IMR-90 (cell line): Measurements from ENCODE around the gene NTMT1. TPM values are rescaled to one million over a fixed set of nuclear protein-coding genes. Genes with fewer than 3 reads are reported as not detected.

Experiments used
- ATAC-seq: fragments of 200-7000 bp; cut with Tn5 transposase; 2 replicates; pipeline ENCODE4 v1.9.1; 2020; ENCODE audit warnings: low read depth, mild to moderate bottlenecking, moderate library complexity
- BruUV-seq: library from RNA; stranded (reverse); fragments of 400-500 nt; replicated peaks from 2 replicates; lab custom pipeline; 2021; lab: Mats Ljungman, UMichigan
- CTCF ChIA-PET: fragments of 300-600 bp; formaldehyde crosslinking; extraction: SDS; loops from one replicate; lab custom pipeline; 2021; ENCODE audit warnings: antibody characterized with exemption; lab: Yijun Ruan, JAX
- POLR2A ChIA-PET: fragments of 300-600 bp; sonication (Branson Sonifier 250); formaldehyde crosslinking; loops from one replicate; lab custom pipeline; 2022; ENCODE audit warnings: antibody characterized with exemption; ENCODE audit not compliant: unreplicated experiment; lab: Charles Lee
- DNase-seq: peaks from one replicate; pipeline ENCODE4 v3.0.0; 2013
- H2AFZ ChIP-seq: replicated peaks from 2 replicates; pipeline ENCODE3; 2013; ENCODE audit warnings: low read length, mild to moderate bottlenecking; ENCODE audit not compliant: poor library complexity
- H2AK5ac ChIP-seq: 2 replicates; pipeline ENCODE4 v1.6.1; 2013; ENCODE audit warnings: low read depth, low read length, inconsistent platforms
- H2AK9ac ChIP-seq: replicated peaks from 2 replicates; pipeline ENCODE3; 2013; ENCODE audit warnings: mild to moderate bottlenecking, low read depth, low read length, moderate library complexity; ENCODE audit not compliant: poor library complexity
- H2BK120ac ChIP-seq: 2 replicates; pipeline ENCODE4 v1.6.1; 2013; ENCODE audit warnings: low read depth, low read length, inconsistent platforms
- H2BK15ac ChIP-seq: 3 replicates; pipeline ENCODE4 v1.6.1; 2013; ENCODE audit warnings: low read depth, low read length, inconsistent platforms
- H2BK20ac ChIP-seq: 2 replicates; pipeline ENCODE4 v1.6.1; 2013; ENCODE audit warnings: low read depth, mild to moderate bottlenecking, inconsistent platforms, low read length, moderate library complexity
- H2BK5ac ChIP-seq: 2 replicates; pipeline ENCODE4 v1.6.1; 2013; ENCODE audit warnings: mild to moderate bottlenecking, low read depth, low read length, inconsistent platforms; ENCODE audit not compliant: poor library complexity, severe bottlenecking
- H3K14ac ChIP-seq: replicated peaks from 2 replicates; pipeline ENCODE4 v1.6.1; 2013; ENCODE audit warnings: low read depth, low read length, inconsistent platforms
- H3K18ac ChIP-seq: 2 replicates; pipeline ENCODE4 v1.6.1; 2013; ENCODE audit warnings: low read depth, low read length, control low read depth
- H3K23ac ChIP-seq: 2 replicates; pipeline ENCODE4 v1.6.1; 2013; ENCODE audit warnings: low read depth, low read length, inconsistent platforms
- H3K27ac ChIP-seq: 2 replicates; pipeline ENCODE4 v1.5.1; 2013; ENCODE audit warnings: mild to moderate bottlenecking, control low read depth, low read length; ENCODE audit not compliant: insufficient read depth
- H3K27me3 ChIP-seq: 2 replicates; pipeline ENCODE4 v1.6.1; 2013; ENCODE audit warnings: low read length; ENCODE audit not compliant: control insufficient read depth, insufficient read depth
- H3K36me3 ChIP-seq: 2 replicates; pipeline ENCODE4 v1.6.1; 2013; ENCODE audit warnings: low read length, mixed read lengths; ENCODE audit not compliant: control insufficient read depth, insufficient read depth
- H3K4ac ChIP-seq: 2 replicates; pipeline ENCODE4 v1.6.1; 2013; ENCODE audit warnings: low read depth, low read length, inconsistent platforms
- H3K4me1 ChIP-seq: 2 replicates; pipeline ENCODE4 v1.6.1; 2013; ENCODE audit warnings: low read length, mixed read lengths; ENCODE audit not compliant: control insufficient read depth, insufficient read depth
- H3K4me2 ChIP-seq: 2 replicates; pipeline ENCODE4 v1.6.1; 2013; ENCODE audit warnings: low read depth, mild to moderate bottlenecking, control low read depth, low read length, moderate library complexity
- H3K4me3 ChIP-seq: 2 replicates; pipeline ENCODE4 v1.5.1; 2013; ENCODE audit warnings: low read depth, mild to moderate bottlenecking, control low read depth, low read length, moderate library complexity; ENCODE audit not compliant: insufficient read depth
- H3K56ac ChIP-seq: 2 replicates; pipeline ENCODE4 v1.6.1; 2013; ENCODE audit warnings: low read length, inconsistent platforms; ENCODE audit not compliant: insufficient read depth; ENCODE audit errors: extremely low read depth
- H3K79me1 ChIP-seq, 2 experiments: 2 replicates each; pipeline ENCODE4 v1.6.1; 2013; ENCODE audit warnings: low read length in 2 of 2, inconsistent platforms in 1 of 2, low read depth in 1 of 2
- H3K9ac ChIP-seq: 2 replicates; pipeline ENCODE4 v1.6.1; 2013; ENCODE audit warnings: low read depth, low read length, control low read depth
- H3K9me1 ChIP-seq: 2 replicates; pipeline ENCODE4 v1.6.1; 2013; ENCODE audit warnings: low read length, inconsistent platforms; ENCODE audit not compliant: insufficient read depth
- H3K9me3 ChIP-seq: 2 replicates; pipeline ENCODE4 v1.6.1; 2013; ENCODE audit warnings: low read length; ENCODE audit not compliant: control insufficient read depth, insufficient read depth
- H4K20me1 ChIP-seq: 2 replicates; pipeline ENCODE4 v1.6.1; 2013; ENCODE audit warnings: low read length, inconsistent platforms; ENCODE audit not compliant: insufficient read depth
- H4K5ac ChIP-seq: 2 replicates; pipeline ENCODE4 v1.6.1; 2013; ENCODE audit warnings: mild to moderate bottlenecking, low read depth, low read length, control low read depth
- H4K8ac ChIP-seq, 2 experiments: 2 replicates each; pipeline ENCODE4 v1.6.1; 2013; ENCODE audit warnings: low read depth in 2 of 2, low read length in 2 of 2, control low read depth in 1 of 2, inconsistent platforms in 1 of 2
- H4K91ac ChIP-seq: 2 replicates; pipeline ENCODE4 v1.6.1; 2013; ENCODE audit warnings: low read depth, low read length, inconsistent platforms; ENCODE audit not compliant: insufficient read depth
- BHLHE40 ChIP-seq: fragments of 150-350 bp; IDR thresholded peaks from 2 replicates; pipeline ENCODE4 v1.6.1; 2016; ENCODE audit warnings: mild to moderate bottlenecking, low read depth, low read length
- CEBPB ChIP-seq: IDR thresholded peaks from 2 replicates; pipeline ENCODE4 v1.6.1; 2012; ENCODE audit warnings: low read depth, low read length, improper control_type of control experiment
- CHD1 ChIP-seq: IDR thresholded peaks from 2 replicates; pipeline ENCODE4 v1.6.1; 2012; ENCODE audit warnings: low read depth, low read length, improper control_type of control experiment
- CTCF ChIP-seq: conservative IDR thresholded peaks from 2 replicates; pipeline ENCODE4 v1.5.1; 2012; ENCODE audit warnings: mild to moderate bottlenecking, low read depth, low read length, improper control_type of control experiment
- ELK1 ChIP-seq: fragments of 150-350 bp; IDR thresholded peaks from 2 replicates; pipeline ENCODE4 v1.6.1; 2016; ENCODE audit warnings: low read depth, mild to moderate bottlenecking, low read length, moderate library complexity, borderline replicate concordance
- FOS ChIP-seq: fragments of 150-350 bp; IDR thresholded peaks from 2 replicates; pipeline ENCODE4 v1.6.1; 2016; ENCODE audit warnings: low read depth, low read length
- MAFK ChIP-seq: IDR thresholded peaks from 2 replicates; pipeline ENCODE4 v1.6.1; 2012; ENCODE audit warnings: low read depth, low read length, improper control_type of control experiment
- MAZ ChIP-seq: IDR thresholded peaks from 2 replicates; pipeline ENCODE4 v1.6.1; 2012; ENCODE audit warnings: low read depth, mild to moderate bottlenecking, low read length, improper control_type of control experiment, moderate library complexity, borderline replicate concordance
- MXI1 ChIP-seq: IDR thresholded peaks from 2 replicates; pipeline ENCODE4 v1.6.1; 2012; ENCODE audit warnings: low read depth, mild to moderate bottlenecking, low read length, moderate library complexity, borderline replicate concordance
- NFE2L2 ChIP-seq: fragments of 150-350 bp; IDR thresholded peaks from 2 replicates; pipeline ENCODE4 v1.6.1; 2016; ENCODE audit warnings: low read depth, mild to moderate bottlenecking, low read length
- POLR2A ChIP-seq: IDR thresholded peaks from 2 replicates; pipeline ENCODE4 v1.6.1; 2012; ENCODE audit warnings: mild to moderate bottlenecking, low read depth, low read length
- RAD21 ChIP-seq: IDR thresholded peaks from 2 replicates; pipeline ENCODE4 v1.6.1; 2012; ENCODE audit warnings: low read length, improper control_type of control experiment
- RCOR1 ChIP-seq: IDR thresholded peaks from 2 replicates; pipeline ENCODE4 v1.6.1; 2012; ENCODE audit warnings: mild to moderate bottlenecking, low read length, improper control_type of control experiment; ENCODE audit not compliant: insufficient replicate concordance
- SMC3 ChIP-seq: fragments of 150-350 bp; IDR thresholded peaks from 2 replicates; pipeline ENCODE4 v1.6.1; 2016; ENCODE audit warnings: low read depth, mild to moderate bottlenecking, antibody characterized with exemption, low read length, moderate library complexity
- USF2 ChIP-seq: fragments of 150-350 bp; IDR thresholded peaks from 2 replicates; pipeline ENCODE4 v1.6.1; 2017; ENCODE audit warnings: mild to moderate bottlenecking, antibody characterized with exemption, low read length, low read depth
- WGBS, 2 experiments: methylation state at CpG; one replicate each; pipeline versions ENCODE4 v1.1.5 to v1.1.7; 2013; ENCODE audit warnings: missing lambda C conversion rate in 2 of 2; ENCODE audit not compliant: insufficient read length in 1 of 2; ENCODE audit errors: extremely low coverage in 2 of 2; 5-methylcytosine and 5-hydroxymethylcytosine counted together
- dilution Hi-C: fragments of 300-500 bp; cut with HindIII; formaldehyde crosslinking; loops from one replicate; pipeline ENCODE4 v1.14.3; 2018; ENCODE audit warnings: low sequenced_read_pairs; ENCODE audit not compliant: unreplicated experiment
- in situ Hi-C: fragments of 300-500 bp; cut with MboI; formaldehyde crosslinking; loops from 3 replicates; pipeline ENCODE4 v1.14.3; 2019; ENCODE audit warnings: low sequenced_read_pairs, inconsistent platforms, mixed read lengths
- intact Hi-C: fragments of 100-400 bp; cut with micrococcal nuclease; formaldehyde crosslinking; loops from 2 replicates; pipeline ENCODE4 v1.10.0; 2022
- polyA plus RNA-seq, 3 experiments: library from polyadenylated mRNA; depleted of rRNA; stranded (reverse); fragments of >200 nt; gene quantifications; 2 replicates each; pipeline ENCODE4 v1.2.3, GENCODE V29; 2012; ENCODE audit warnings: low replicate concordance in 1 of 3
- total RNA-seq: library from RNA; depleted of rRNA; stranded (reverse); fragments of >200 nt; gene quantifications from 2 replicates; pipeline ENCODE4 v1.2.3, GENCODE V29; 2012

NTMT1 gene
- total and polyA plus RNA-seq, 2 of the 4 experiments (the other 2 are of a cell fraction), result 68.1 to 88.1 TPM

GRCh38 chr9:129665389-129665775 lies 39.4 kb downstream of the NTMT1 start, which contains the start of gene PRRX2:
PRRX2 (plus strand) TSS chr9:129665647; CDS start chr9:129665868, 221 bp downstream.
- Histone ChIP-seq H2AK9ac (peak within 1 kb of the TSS; percentile 44), H4K20me1 (peaks cover 10% of the 10 kb centered on the region; the same call in 1 of the 2 replicates), H4K5ac (peak within 1 kb of the TSS; percentile 69), H2BK120ac (peak within 1 kb of the TSS; percentile 72; the same call in 1 of the 2 replicates), H2BK20ac (peak within 1 kb of the TSS; percentile 33; the same call in 1 of the 2 replicates), H3K4ac (peak within 1 kb of the TSS; percentile 93), H3K9me3 (peaks cover 2% of the 10 kb centered on the region; the same call in 1 of the 2 replicates), H2BK5ac (peak within 1 kb of the TSS; percentile 22), H3K36me3 (peaks cover 3% of the 10 kb centered on the region), H3K18ac (peak within 1 kb of the TSS; percentile 86; the same call in 1 of the 2 replicates), H3K14ac (0 out of 2 replicates have a peak within 1 kb of the TSS, but pooled peaks have one; percentile 25), H3K23ac (peak within 1 kb of the TSS; percentile 82), H3K27ac (peak within 1 kb of the TSS; percentile 75), H3K9me1 (peaks cover 8% of the 10 kb centered on the region), H3K79me1 (peaks cover 10 to 33% of the 10 kb centered on the region in 2 experiments; a peak in 3 of 4 replicates), H3K4me1 (peaks cover 22% of the 10 kb centered on the region), H3K27me3 (no peaks in the 10 kb centered on the region), H2AK5ac (peak within 1 kb of the TSS; percentile 92), H3K56ac (peak within 1 kb of the TSS; percentile 67; the same call in 1 of the 2 replicates), H3K4me2 (peak within 1 kb of the TSS; percentile 94), H4K8ac (peak within 1 kb of the TSS; percentile 47 to 81; a peak in 2 of 4 replicates), H2BK15ac (peak within 1 kb of the TSS; percentile 74; the same call in 1 of the 3 replicates), H3K4me3 (peak within 1 kb of the TSS; percentile 92), H4K91ac (peak within 1 kb of the TSS; percentile 93), H2AFZ (peak within 1 kb of the TSS; percentile 94), H3K9ac (peak within 1 kb of the TSS; percentile 97)
- peak; percentile 43 for DNase-seq
- no TSS peak for BruUV-seq
- 0% methylated on average over 17 of the region's 37 CpGs; no CpG with 5 or more reads in 1 of the 2 experiments for whole genome bisulfite sequencing, 2 experiments
- ChIA-PET POLR2A (no interaction called here), CTCF (no interaction called here)
- peak; percentile 77 for ATAC-seq
- intact Hi-C loops, result loop anchor here (5.0 kb wide), 1 partner anchor 47 kb away; no protein-coding TSS in a partner anchor
- dilution Hi-C loops, result no loop called here
- in situ Hi-C loops, result no loop called here
- TF ChIP-seq CTCF (no peak), SMC3 (no peak), MAZ (peak; percentile 79; the same call in 1 of the 2 replicates), CEBPB (no peak), RAD21 (no peak), FOS (no peak), POLR2A (peak; percentile 52; the same call in 1 of the 2 replicates), NFE2L2 (no peak), MAFK (no peak), RCOR1 (no peak), BHLHE40 (no peak), MXI1 (peak; percentile 78; the same call in 1 of the 2 replicates), CHD1 (no peak), USF2 (no peak), ELK1 (no peak)
